ENCODE data around the gene LCE1F.

DNA sequence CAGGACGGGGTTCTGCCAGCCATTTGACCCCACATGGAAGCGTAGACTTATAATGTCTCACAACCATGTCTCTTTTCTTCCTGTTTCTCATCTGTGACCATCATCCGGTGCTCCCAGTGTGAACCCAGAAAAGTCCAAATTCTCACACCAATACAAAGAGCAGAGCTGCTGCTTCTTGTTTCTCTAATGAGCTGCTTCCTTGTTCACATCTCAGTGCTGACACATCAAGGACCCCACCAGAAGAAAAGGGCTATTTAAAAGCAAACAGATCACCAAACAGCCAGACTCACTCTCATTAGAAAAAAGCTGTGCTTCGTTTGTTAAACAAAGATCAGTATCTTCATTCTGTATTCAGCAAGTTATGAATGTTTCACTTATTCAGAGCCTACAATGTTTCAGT, 20.7 kb downstream of the LCE1F start:
- TF ChIP-seq TCF7 (CRISPR knock-in tag; IDR thresholded peaks at IDR 0.05; ENCODE audit: low read depth) (no peak), NR1H2 (CRISPR knock-in tag; IDR thresholded peaks at IDR 0.05) (no peak), ZNF263 (CRISPR knock-in tag; IDR thresholded peaks at IDR 0.05; ENCODE audit: low read depth) (no peak), ZNF138 (CRISPR knock-in tag; conservative IDR thresholded peaks at IDR 0.05) (no peak), GABPB1 (CRISPR knock-in tag; IDR thresholded peaks at IDR 0.05) (no peak), FOXK1 (CRISPR knock-in tag; IDR thresholded peaks at IDR 0.05) (no peak), FOXP1 (CRISPR knock-in tag; IDR thresholded peaks at IDR 0.05; ENCODE audit: borderline replicate concordance) (no peak), CREB1 (CRISPR knock-in tag; IDR thresholded peaks at IDR 0.05) (no peak), NR3C1 (CRISPR knock-in tag; conservative IDR thresholded peaks at IDR 0.05; ENCODE audit: low read depth) (no peak), NFE2L1 (CRISPR knock-in tag; IDR thresholded peaks at IDR 0.05) (no peak)
- TF ChIP-seq, protein P1, sequence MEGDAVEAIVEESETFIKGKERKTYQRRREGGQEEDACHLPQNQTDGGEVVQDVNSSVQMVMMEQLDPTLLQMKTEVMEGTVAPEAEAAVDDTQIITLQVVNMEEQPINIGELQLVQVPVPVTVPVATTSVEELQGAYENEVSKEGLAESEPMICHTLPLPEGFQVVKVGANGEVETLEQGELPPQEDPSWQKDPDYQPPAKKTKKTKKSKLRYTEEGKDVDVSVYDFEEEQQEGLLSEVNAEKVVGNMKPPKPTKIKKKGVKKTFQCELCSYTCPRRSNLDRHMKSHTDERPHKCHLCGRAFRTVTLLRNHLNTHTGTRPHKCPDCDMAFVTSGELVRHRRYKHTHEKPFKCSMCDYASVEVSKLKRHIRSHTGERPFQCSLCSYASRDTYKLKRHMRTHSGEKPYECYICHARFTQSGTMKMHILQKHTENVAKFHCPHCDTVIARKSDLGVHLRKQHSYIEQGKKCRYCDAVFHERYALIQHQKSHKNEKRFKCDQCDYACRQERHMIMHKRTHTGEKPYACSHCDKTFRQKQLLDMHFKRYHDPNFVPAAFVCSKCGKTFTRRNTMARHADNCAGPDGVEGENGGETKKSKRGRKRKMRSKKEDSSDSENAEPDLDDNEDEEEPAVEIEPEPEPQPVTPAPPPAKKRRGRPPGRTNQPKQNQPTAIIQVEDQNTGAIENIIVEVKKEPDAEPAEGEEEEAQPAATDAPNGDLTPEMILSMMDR (IDR thresholded peaks at IDR 0.05) = no peak
- TF ChIP-seq, protein P2, sequence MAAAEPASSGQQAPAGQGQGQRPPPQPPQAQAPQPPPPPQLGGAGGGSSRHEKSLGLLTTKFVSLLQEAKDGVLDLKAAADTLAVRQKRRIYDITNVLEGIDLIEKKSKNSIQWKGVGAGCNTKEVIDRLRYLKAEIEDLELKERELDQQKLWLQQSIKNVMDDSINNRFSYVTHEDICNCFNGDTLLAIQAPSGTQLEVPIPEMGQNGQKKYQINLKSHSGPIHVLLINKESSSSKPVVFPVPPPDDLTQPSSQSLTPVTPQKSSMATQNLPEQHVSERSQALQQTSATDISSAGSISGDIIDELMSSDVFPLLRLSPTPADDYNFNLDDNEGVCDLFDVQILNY (CRISPR knock-in tag; IDR thresholded peaks at IDR 0.05) = no peak
- TF ChIP-seq, protein P3, sequence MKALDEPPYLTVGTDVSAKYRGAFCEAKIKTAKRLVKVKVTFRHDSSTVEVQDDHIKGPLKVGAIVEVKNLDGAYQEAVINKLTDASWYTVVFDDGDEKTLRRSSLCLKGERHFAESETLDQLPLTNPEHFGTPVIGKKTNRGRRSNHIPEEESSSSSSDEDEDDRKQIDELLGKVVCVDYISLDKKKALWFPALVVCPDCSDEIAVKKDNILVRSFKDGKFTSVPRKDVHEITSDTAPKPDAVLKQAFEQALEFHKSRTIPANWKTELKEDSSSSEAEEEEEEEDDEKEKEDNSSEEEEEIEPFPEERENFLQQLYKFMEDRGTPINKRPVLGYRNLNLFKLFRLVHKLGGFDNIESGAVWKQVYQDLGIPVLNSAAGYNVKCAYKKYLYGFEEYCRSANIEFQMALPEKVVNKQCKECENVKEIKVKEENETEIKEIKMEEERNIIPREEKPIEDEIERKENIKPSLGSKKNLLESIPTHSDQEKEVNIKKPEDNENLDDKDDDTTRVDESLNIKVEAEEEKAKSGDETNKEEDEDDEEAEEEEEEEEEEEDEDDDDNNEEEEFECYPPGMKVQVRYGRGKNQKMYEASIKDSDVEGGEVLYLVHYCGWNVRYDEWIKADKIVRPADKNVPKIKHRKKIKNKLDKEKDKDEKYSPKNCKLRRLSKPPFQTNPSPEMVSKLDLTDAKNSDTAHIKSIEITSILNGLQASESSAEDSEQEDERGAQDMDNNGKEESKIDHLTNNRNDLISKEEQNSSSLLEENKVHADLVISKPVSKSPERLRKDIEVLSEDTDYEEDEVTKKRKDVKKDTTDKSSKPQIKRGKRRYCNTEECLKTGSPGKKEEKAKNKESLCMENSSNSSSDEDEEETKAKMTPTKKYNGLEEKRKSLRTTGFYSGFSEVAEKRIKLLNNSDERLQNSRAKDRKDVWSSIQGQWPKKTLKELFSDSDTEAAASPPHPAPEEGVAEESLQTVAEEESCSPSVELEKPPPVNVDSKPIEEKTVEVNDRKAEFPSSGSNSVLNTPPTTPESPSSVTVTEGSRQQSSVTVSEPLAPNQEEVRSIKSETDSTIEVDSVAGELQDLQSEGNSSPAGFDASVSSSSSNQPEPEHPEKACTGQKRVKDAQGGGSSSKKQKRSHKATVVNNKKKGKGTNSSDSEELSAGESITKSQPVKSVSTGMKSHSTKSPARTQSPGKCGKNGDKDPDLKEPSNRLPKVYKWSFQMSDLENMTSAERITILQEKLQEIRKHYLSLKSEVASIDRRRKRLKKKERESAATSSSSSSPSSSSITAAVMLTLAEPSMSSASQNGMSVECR (CRISPR knock-in tag; IDR thresholded peaks at IDR 0.05; ENCODE audit: borderline replicate concordance) = no peak
- TF ChIP-seq, protein P4, sequence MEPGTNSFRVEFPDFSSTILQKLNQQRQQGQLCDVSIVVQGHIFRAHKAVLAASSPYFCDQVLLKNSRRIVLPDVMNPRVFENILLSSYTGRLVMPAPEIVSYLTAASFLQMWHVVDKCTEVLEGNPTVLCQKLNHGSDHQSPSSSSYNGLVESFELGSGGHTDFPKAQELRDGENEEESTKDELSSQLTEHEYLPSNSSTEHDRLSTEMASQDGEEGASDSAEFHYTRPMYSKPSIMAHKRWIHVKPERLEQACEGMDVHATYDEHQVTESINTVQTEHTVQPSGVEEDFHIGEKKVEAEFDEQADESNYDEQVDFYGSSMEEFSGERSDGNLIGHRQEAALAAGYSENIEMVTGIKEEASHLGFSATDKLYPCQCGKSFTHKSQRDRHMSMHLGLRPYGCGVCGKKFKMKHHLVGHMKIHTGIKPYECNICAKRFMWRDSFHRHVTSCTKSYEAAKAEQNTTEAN (CRISPR knock-in tag; IDR thresholded peaks at IDR 0.05) = no peak

All from WTC11 (cell line).